Activated T-helper 17 cell treated with anti-CD3 and anti-CD28 coated beads, Interleukin-2, amount 50 U/mL, for 72 hours (primary cell): ENCODE measurements around the gene FBRS. TPM values are rescaled to one million over a fixed set of nuclear protein-coding genes. Genes with fewer than 3 reads are reported as not detected.

Experiments used
- ATAC-seq: fragments of 150-1000 bp; cut with Tn5 transposase; replicated peaks from 2 replicates; pipeline ENCODE4 v1.10.0; 2021; ENCODE audit warnings: mild to moderate bottlenecking, moderate library complexity
- H3K27ac Mint-ChIP-seq: one replicate; pipeline ENCODE4 v1.8.0; 2022; ENCODE audit warnings: mixed read lengths
- H3K27me3 Mint-ChIP-seq: one replicate; pipeline ENCODE4 v1.8.0; 2022; ENCODE audit warnings: mixed read lengths
- H3K36me3 Mint-ChIP-seq: one replicate; pipeline ENCODE4 v1.8.0; 2022; ENCODE audit warnings: low read depth, mild to moderate bottlenecking, mixed read lengths
- H3K4me1 Mint-ChIP-seq: one replicate; pipeline ENCODE4 v1.8.0; 2022; ENCODE audit warnings: mixed read lengths
- H3K4me3 Mint-ChIP-seq: one replicate; pipeline ENCODE4 v1.8.0; 2022; ENCODE audit warnings: mild to moderate bottlenecking, mixed read lengths
- H3K9me3 Mint-ChIP-seq: one replicate; pipeline ENCODE4 v1.8.0; 2022; ENCODE audit warnings: mixed read lengths
- total RNA-seq, 2 donors: library from RNA; stranded (reverse); gene quantifications; one replicate each; pipeline ENCODE4 v1.2.3, GENCODE V29; 2022

FBRS gene
- 100 to 1,000 TPM in 1 of 2 donors, 10 to 100 TPM in 1; 92.6 to 140 TPM for total RNA-seq

GRCh38 chr16:30657866-30658730, at the start of gene FBRS:
TSS of gene FBRS (plus strand) at chr16:30658431. CDS start at chr16:30659519, 1,088 bp downstream.
- Mint-ChIP-seq H3K27me3 (no peaks in the 10 kb centered on the region), H3K4me1 (peaks cover 18% of the 10 kb centered on the region), H3K36me3 (peaks cover 84% of the 10 kb centered on the region)

DNA sequence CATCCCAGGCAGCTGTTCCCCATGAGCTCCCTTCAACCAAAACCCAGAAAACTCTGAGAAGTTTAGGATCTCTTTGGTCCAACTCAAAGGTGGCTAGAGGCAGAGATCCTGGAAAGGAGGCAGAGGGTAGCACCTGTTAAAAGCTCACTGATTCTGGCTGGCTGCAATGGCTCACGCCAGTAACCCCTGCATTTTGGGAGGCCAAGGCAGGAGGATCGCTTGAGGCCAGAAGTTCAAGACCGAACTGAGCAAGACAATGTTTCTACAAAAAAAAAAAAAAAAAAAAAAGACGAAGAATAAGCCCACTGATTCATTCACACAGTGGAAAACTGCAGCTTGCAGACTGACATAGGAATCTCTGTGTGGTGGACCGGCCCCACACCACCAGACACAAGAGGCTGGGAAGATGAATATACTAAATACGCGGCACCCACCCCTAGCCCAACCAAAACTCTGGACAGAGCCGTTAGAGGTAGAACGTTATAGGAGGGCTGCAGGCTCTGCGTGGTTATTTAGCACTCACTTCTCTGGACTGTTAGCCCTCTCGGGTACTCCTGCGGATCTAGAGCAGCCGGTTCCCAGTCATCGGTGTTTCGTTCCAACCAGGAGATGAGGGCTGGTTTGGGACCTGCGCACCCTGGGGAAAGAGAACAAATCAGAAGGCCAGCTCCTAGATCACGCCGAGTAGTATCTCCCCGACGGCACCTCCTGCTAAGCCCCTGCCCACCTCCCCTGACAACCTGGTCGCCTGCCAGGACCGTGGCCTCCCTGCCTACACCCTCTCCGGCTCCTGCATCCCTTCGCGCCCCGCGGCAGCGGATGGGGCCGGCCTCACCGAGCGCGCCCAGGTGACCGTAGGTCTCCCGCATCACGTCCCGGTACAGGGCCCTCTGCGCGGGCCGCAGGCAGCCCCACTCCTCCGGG, 49.0 kb upstream of the FBRS start:
- H3K27ac Mint-ChIP-seq = peak overlapping the region; percentile 94
- H3K4me3 Mint-ChIP-seq = peak overlapping the region; percentile 86
- no peaks in the 10 kb centered on the region for H3K27me3 Mint-ChIP-seq
- no peaks in the 10 kb centered on the region for H3K9me3 Mint-ChIP-seq
- H3K4me1 Mint-ChIP-seq = no peaks in the 10 kb centered on the region
- H3K36me3 Mint-ChIP-seq = peaks cover 53% of the 10 kb centered on the region
- ATAC-seq = peak; percentile 57

More at GRCh38 chr16:30657866-30658730, at the start of gene FBRS:
- H3K27ac Mint-ChIP-seq = peak within 1 kb of the TSS; percentile 99
- no peaks in the 10 kb centered on the region for H3K9me3 Mint-ChIP-seq
- H3K4me3 Mint-ChIP-seq = peak within 1 kb of the TSS; percentile 89
- ATAC-seq = peak; percentile 80

DNA sequence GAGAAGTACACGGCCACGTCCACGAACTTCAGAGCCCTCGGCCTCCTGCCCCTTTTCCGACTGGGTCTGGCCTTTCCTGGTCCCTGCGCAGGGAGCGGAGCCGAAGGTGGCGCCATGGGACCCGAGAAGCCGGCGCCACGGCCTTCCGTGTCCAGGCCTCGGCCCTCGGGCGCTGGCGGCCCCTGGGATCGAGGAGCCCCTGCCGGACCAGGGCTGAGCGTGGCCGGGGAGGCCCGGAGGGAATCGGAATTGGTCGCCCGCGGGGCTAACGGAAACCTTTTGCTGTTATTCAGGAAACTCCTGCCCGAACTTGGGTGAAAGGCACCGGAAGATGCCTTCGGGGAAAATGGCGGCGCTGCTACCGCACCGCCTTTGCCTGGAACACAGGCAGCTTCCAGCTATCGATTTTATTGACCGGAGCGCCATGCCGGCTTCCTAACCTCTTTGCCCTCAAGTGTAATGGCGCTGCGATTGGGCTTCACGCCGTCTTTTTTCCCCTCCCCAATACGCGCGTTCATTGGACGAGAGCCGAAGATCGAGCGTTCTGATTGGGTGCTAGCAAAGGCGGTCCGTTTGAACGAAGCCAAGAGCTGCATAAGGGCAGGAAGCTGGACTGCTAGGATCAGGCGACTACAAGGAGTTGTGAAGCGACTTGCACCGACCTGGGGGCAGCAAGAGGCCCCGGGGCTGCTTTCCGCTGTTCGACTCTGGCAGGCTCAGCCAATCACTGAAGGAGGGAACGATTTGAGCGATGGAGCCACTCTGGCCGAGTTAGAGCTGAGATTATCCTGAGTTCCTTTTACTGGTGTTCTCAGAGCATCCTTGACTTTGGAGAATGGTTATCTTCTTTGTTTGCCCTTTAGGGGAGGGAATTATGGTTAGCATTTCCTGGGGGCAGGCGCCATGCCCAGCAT, 48.0 kb upstream of the FBRS start, which contains the start of gene ZNF689:
TSS of gene ZNF689 (minus strand) at position 464 of the 914 bp plus-strand sequence. CDS start at position 116, 348 bp downstream.
- no peaks in the 10 kb centered on the region for H3K27me3 Mint-ChIP-seq
- ATAC-seq = peak; percentile 95
- no peaks in the 10 kb centered on the region for H3K9me3 Mint-ChIP-seq
- H3K4me3 Mint-ChIP-seq = peak within 1 kb of the TSS; percentile 86
- no peaks in the 10 kb centered on the region for H3K4me1 Mint-ChIP-seq
- H3K27ac Mint-ChIP-seq = peak within 1 kb of the TSS; percentile 94
- H3K36me3 Mint-ChIP-seq = peaks cover 44% of the 10 kb centered on the region

GRCh38 chr16:30615358-30616091, 42.7 kb upstream of the FBRS start:
- H3K4me3 Mint-ChIP-seq = no peak overlapping the region
- no peaks in the 10 kb centered on the region for H3K4me1 Mint-ChIP-seq
- no peak overlapping the region for H3K27ac Mint-ChIP-seq
- no peaks in the 10 kb centered on the region for H3K27me3 Mint-ChIP-seq
- peak; percentile 90 for ATAC-seq
- H3K36me3 Mint-ChIP-seq = no peaks in the 10 kb centered on the region
- H3K9me3 Mint-ChIP-seq = no peaks in the 10 kb centered on the region

GRCh38 chr16:30619202-30619601, 39.0 kb upstream of the FBRS start:
- no peaks in the 10 kb centered on the region for H3K4me1 Mint-ChIP-seq
- no peaks in the 10 kb centered on the region for H3K9me3 Mint-ChIP-seq
- ATAC-seq = no peak
- H3K27ac Mint-ChIP-seq = no peak overlapping the region
- no peaks in the 10 kb centered on the region for H3K36me3 Mint-ChIP-seq
- H3K4me3 Mint-ChIP-seq = no peak overlapping the region
- peaks cover 3% of the 10 kb centered on the region for H3K27me3 Mint-ChIP-seq

GRCh38 chr16:30619638-30620037, 38.6 kb upstream of the FBRS start:
- no peak overlapping the region for H3K27ac Mint-ChIP-seq
- peaks cover 3% of the 10 kb centered on the region for H3K27me3 Mint-ChIP-seq
- ATAC-seq = no peak
- no peak overlapping the region for H3K4me3 Mint-ChIP-seq
- H3K9me3 Mint-ChIP-seq = no peaks in the 10 kb centered on the region
- no peaks in the 10 kb centered on the region for H3K36me3 Mint-ChIP-seq
- H3K4me1 Mint-ChIP-seq = no peaks in the 10 kb centered on the region

DNA sequence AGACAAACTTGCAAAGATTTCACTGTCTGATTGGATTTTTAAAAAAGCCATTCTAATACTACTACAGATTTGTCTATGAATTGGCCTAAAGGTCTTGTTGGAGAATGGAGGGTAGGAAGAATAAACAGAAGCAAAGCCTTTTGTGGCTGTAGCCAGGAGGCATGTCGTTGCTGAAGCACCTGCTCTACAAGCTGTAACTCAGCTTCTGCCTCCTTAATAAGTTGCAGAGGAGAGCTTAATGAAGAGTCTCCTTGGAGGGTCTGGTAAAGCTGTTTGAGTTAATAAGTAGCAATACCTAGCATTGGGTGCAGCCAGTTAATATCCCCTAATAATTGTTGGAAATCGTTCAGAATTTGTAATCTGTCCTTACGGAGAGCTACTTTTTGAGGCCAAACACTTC, 38.1 kb upstream of the FBRS start:
- no peaks in the 10 kb centered on the region for H3K36me3 Mint-ChIP-seq
- ATAC-seq = no peak
- H3K27ac Mint-ChIP-seq = no peak overlapping the region
- H3K9me3 Mint-ChIP-seq = no peaks in the 10 kb centered on the region
- peaks cover 3% of the 10 kb centered on the region for H3K27me3 Mint-ChIP-seq
- no peaks in the 10 kb centered on the region for H3K4me1 Mint-ChIP-seq
- no peak overlapping the region for H3K4me3 Mint-ChIP-seq

DNA sequence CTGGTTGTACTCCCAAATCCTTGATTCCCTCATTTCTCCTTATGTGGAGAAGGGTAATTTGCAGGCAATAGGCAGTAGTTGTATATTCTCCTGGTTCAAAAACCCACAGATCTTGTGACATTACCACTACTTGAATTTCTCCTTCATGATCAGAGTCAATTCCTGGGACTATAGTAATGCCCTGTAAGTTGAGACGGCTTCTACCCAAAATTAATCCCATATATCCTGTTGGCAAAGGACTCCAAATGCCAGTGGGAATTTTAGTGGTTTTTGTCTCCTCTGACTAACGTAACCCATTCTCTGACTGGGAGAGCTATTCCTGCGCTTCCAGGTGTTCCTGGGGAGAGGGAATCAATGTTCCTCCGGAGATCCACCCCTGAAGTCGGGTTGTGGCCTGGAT, 36.5 kb upstream of the FBRS start:
- no peak overlapping the region for H3K27ac Mint-ChIP-seq
- peaks cover 3% of the 10 kb centered on the region for H3K27me3 Mint-ChIP-seq
- H3K4me1 Mint-ChIP-seq = no peaks in the 10 kb centered on the region
- ATAC-seq = no peak
- H3K36me3 Mint-ChIP-seq = no peaks in the 10 kb centered on the region
- no peak overlapping the region for H3K4me3 Mint-ChIP-seq
- no peaks in the 10 kb centered on the region for H3K9me3 Mint-ChIP-seq

DNA sequence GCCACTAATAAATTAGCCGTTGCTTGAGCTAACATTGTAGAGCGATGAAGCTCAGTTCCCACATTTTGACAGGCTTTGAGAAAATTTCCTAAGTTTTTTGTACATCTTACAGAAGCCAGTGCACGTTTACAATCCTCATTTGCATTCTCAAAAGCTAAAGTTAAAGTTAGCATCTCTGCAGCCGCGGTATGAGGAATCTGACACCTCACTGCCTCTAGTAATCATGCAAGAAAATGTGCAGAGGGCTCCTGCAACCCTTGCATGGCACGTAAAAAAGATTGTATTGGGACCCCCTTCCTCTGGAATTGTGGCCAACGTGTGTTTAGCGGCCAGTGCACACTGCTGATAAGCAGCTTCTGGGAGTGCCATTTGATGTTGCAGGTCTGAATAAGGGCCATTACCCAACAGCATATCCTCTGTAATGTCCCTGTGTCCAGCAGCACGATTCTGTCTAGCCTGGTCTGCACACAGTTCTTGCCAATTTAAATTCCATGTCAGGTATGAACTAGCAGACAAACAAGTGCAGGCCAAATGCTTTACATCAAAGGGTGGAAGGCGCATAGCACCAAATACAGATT, 35.7 kb upstream of the FBRS start:
- Mint-ChIP-seq H3K36me3 (no peaks in the 10 kb centered on the region), H3K27me3 (peaks cover 3% of the 10 kb centered on the region), H3K27ac (no peak overlapping the region), H3K4me1 (no peaks in the 10 kb centered on the region), H3K4me3 (no peak overlapping the region), H3K9me3 (no peaks in the 10 kb centered on the region)
- ATAC-seq = no peak

GRCh38 chr16:30623536-30624283, 34.5 kb upstream of the FBRS start:
- no peaks in the 10 kb centered on the region for H3K9me3 Mint-ChIP-seq
- peaks cover 3% of the 10 kb centered on the region for H3K27me3 Mint-ChIP-seq
- no peaks in the 10 kb centered on the region for H3K36me3 Mint-ChIP-seq
- ATAC-seq = no peak
- no peak overlapping the region for H3K27ac Mint-ChIP-seq
- peaks cover 2% of the 10 kb centered on the region for H3K4me1 Mint-ChIP-seq
- no peak overlapping the region for H3K4me3 Mint-ChIP-seq

DNA sequence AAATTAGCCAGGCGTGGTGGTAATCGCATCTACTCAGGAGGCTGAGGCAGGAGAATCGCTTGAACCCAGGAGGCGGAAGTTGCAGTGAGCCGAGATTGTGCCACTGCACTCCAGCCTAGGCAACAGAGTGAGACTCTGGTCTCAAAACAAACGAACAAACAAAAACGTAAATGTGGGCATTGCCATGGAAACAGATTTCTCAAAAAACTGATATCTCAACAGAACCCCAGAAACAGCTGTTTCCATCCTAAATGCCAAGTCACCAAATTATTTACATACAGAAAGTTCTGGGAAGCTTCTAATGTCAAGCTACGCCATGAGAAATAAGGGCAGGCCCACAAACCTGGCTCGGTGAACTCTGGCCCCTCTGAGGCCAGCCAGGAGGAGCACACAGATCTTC, 32.0 kb upstream of the FBRS start:
- Mint-ChIP-seq H3K4me3 (no peak overlapping the region), H3K27ac (no peak overlapping the region), H3K27me3 (peaks cover 3% of the 10 kb centered on the region), H3K4me1 (peaks cover 5% of the 10 kb centered on the region), H3K36me3 (no peaks in the 10 kb centered on the region), H3K9me3 (no peaks in the 10 kb centered on the region)
- no peak for ATAC-seq

DNA sequence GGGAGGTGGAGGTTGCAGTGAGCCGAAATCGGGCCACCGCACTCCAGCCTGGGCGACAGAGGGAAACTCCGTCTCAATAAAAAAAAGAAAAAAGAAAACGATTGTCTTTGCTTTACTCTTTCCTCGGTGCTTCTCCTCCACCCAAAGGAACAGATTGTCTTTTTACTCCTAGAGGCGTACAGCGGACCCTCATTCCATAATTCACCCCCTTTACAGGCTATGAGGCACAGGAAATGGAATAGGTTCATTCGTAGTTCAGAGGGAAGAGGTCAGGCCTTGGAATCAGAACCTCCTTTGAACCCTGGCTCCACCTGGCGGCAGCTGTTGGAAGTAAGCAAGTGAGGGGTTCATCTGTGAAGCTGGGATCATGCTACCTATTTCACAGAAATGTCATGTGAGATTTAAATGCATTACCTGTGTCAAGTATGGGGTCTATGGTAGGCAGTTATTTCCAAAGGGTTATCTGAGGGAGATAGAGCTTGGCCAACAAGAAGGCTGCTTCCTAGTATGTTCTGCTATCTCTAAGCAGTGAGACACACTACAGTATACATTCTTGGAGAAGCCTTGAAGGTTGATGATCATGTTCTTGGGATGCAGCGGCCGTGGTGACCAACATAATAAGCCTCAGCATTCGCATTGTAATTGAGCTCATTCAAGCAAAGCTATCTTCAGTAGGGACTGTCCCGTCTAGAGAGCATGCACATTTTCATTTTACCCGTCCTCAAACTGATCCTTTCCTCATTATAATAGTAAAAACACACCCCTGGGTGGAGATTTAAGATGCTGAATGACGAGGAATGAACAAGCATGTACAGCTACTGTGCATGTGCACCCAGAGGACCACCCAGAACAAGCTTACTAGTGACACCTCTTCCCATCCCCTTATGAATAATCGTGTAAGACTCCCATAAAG, 29.3 kb upstream of the FBRS start:
- Mint-ChIP-seq H3K36me3 (peaks cover 1% of the 10 kb centered on the region), H3K27ac (peak overlapping the region; percentile 69), H3K4me3 (peak overlapping the region; percentile 74), H3K4me1 (peaks cover 5% of the 10 kb centered on the region), H3K27me3 (no peaks in the 10 kb centered on the region), H3K9me3 (no peaks in the 10 kb centered on the region)
- peak; percentile 97 for ATAC-seq
